GM12878 (cell line): ENCODE results near the gene MPZL3.

ENCODE experiments used
- CTCF ChIP-seq, 3 experiments: IDR thresholded peaks in 2 of 3; conservative IDR thresholded peaks in 1 of 3; 2 replicates each; pipeline ENCODE4 v1.5.1; 2011; ENCODE audit warnings: low read depth in 3 of 3, low read length in 3 of 3, mild to moderate bottlenecking in 3 of 3, control low read depth in 2 of 3, moderate library complexity in 2 of 3, inconsistent platforms in 1 of 3, mixed read lengths in 1 of 3; ENCODE audit not compliant: control insufficient read depth in 2 of 3, insufficient read depth in 1 of 3; ENCODE audit errors: extremely low read depth in 1 of 3
- EZH2 ChIP-seq: IDR thresholded peaks from 2 replicates; pipeline ENCODE4 v1.6.1; 2012; ENCODE audit warnings: low read depth, mild to moderate bottlenecking, control low read depth, inconsistent platforms, low read length, borderline replicate concordance; ENCODE audit not compliant: control insufficient read depth
- FOXK2 ChIP-seq: fragments of 450-650 bp; IDR thresholded peaks from 2 replicates; pipeline ENCODE4 v1.6.1; 2017; ENCODE audit warnings: mild to moderate bottlenecking, moderate library complexity
- MYC ChIP-seq: IDR thresholded peaks from 2 replicates; pipeline ENCODE4 v1.6.1; 2011; ENCODE audit warnings: mild to moderate bottlenecking, low read length, moderate library complexity, inconsistent platforms; ENCODE audit not compliant: insufficient read depth, insufficient replicate concordance, insufficient read length, severe bottlenecking
- RAD21 ChIP-seq: IDR thresholded peaks from 2 replicates; pipeline ENCODE4 v1.6.1; 2011; ENCODE audit warnings: mild to moderate bottlenecking, low read depth, low read length, moderate library complexity; ENCODE audit not compliant: insufficient read depth
- RELA ChIP-seq: fragments of 450-650 bp; IDR thresholded peaks from 2 replicates; pipeline ENCODE4 v1.8.0; 2014; ENCODE audit warnings: borderline replicate concordance; ENCODE audit not compliant: partially characterized antibody
- TF ChIP-seq, protein P1 (sequence below): IDR thresholded peaks from 2 replicates; pipeline ENCODE4 v1.6.1; 2012; ENCODE audit warnings: mild to moderate bottlenecking, low read depth, low read length

GRCh38 chr11:118286545-118286944, 34.4 kb upstream of the MPZL3 start:
- no peak for TF ChIP-seq MYC
- no peak for TF ChIP-seq RAD21
- no peak for TF ChIP-seq EZH2
- no peak for TF ChIP-seq FOXK2
- no peak for TF ChIP-seq RELA
- TF ChIP-seq, protein P1, sequence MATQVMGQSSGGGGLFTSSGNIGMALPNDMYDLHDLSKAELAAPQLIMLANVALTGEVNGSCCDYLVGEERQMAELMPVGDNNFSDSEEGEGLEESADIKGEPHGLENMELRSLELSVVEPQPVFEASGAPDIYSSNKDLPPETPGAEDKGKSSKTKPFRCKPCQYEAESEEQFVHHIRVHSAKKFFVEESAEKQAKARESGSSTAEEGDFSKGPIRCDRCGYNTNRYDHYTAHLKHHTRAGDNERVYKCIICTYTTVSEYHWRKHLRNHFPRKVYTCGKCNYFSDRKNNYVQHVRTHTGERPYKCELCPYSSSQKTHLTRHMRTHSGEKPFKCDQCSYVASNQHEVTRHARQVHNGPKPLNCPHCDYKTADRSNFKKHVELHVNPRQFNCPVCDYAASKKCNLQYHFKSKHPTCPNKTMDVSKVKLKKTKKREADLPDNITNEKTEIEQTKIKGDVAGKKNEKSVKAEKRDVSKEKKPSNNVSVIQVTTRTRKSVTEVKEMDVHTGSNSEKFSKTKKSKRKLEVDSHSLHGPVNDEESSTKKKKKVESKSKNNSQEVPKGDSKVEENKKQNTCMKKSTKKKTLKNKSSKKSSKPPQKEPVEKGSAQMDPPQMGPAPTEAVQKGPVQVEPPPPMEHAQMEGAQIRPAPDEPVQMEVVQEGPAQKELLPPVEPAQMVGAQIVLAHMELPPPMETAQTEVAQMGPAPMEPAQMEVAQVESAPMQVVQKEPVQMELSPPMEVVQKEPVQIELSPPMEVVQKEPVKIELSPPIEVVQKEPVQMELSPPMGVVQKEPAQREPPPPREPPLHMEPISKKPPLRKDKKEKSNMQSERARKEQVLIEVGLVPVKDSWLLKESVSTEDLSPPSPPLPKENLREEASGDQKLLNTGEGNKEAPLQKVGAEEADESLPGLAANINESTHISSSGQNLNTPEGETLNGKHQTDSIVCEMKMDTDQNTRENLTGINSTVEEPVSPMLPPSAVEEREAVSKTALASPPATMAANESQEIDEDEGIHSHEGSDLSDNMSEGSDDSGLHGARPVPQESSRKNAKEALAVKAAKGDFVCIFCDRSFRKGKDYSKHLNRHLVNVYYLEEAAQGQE: no peak
- TF ChIP-seq CTCF (IDR thresholded peaks at IDR 0.05 in 2 of 3, conservative IDR thresholded peaks at IDR 0.05 in 1 of 3; ENCODE audit: control insufficient read depth in 2 of 3, extremely low read depth in 1 of 3, insufficient read depth in 1 of 3, low read depth in 3 of 3, low read length in 3 of 3): no peak
